Measurements from ENCODE around the gene STH. TPM values are rescaled to one million over a fixed set of nuclear protein-coding genes. Genes with fewer than 3 reads are reported as not detected.

The STH gene
- total and polyA plus RNA-seq, 9 of the 15 experiments (the other 6 are each of a cell fraction or from before 2014, with no cell fraction given): not detected

DNA sequence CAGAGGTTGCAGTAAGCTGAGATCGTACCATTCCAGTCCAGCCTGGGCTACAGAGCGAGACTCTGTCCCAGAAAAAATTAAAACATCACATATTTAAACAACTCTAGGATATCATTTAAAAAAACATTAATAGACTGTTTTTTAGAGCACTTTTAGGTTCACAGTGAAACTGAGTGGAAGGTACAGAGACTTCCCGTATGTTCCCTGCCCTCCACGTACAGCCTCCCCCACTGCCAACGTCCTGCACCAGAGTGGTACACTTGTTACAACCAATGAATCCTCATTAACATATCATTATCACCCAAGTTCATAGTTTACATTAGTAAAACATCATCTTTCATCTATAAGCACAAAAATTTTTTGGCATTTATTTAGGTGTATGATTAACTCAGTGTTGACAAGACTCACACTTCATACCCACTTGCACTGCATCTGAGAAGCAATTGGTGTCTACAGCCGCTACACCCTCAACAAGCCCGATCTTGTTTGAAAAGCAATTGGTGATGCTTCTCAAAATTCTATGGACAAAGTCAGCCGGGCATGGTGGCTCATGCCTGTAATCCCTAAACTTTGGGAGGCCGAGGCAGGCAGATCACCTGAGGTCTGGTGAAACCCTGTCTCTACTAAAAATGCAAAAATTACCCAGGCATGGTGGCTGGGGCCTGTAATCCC, 39.9 kb upstream of the STH start:
- DNase-seq (ENCODE audit: extremely low read depth in 1 of 4, low spot score in 3 of 4): no peak
- in situ Hi-C loops (cut with MboI) (no loop called here), intact Hi-C loops (cut with micrococcal nuclease) (no loop called here)
- Histone ChIP-seq H3K4me3 (no peak overlapping the region), H3K79me2 (ENCODE audit: control insufficient read depth, insufficient read depth, low read length) (no peaks in the 10 kb centered on the region), H4K20me1 (replicated peaks; ENCODE audit: control insufficient read depth, insufficient read depth, low read length) (no peaks in the 10 kb centered on the region), H3K27ac (ENCODE audit: extremely low read depth, low read depth, low read length) (no peak overlapping the region), H2AFZ (ENCODE audit: low read depth, low read length) (no peak overlapping the region), H3K36me3 (ENCODE audit: control insufficient read depth, insufficient read depth, low read length) (no peaks in the 10 kb centered on the region), H3K9me1 (ENCODE audit: control insufficient read depth, insufficient read depth, low read length) (no peaks in the 10 kb centered on the region), H3K9ac (ENCODE audit: insufficient read depth in 1 of 2, low read depth in 2 of 2, low read length in 2 of 2) (no peak overlapping the region), H3K4me2 (ENCODE audit: insufficient read depth, low read length) (no peak overlapping the region), H3K4me1 (replicated peaks in 1 of 2; ENCODE audit: control insufficient read depth in 2 of 2, insufficient read depth in 2 of 2, low read length in 2 of 2) (peaks cover 0 to 3% of the 10 kb centered on the region in 2 experiments; a peak in 2 of 5 replicates), H3K27me3 (ENCODE audit: control insufficient read depth in 2 of 2, insufficient read depth in 2 of 2, low read length in 2 of 2) (peaks cover 5 to 42% of the 10 kb centered on the region in 2 experiments; a peak in 4 of 5 replicates), H3K9me3 (replicated peaks; ENCODE audit: control insufficient read depth, insufficient read depth, low read depth, low read length) (no peaks in the 10 kb centered on the region)
- no peak for FAIRE-seq
- ChIA-PET POLR2A (no interaction called here), CTCF (ENCODE audit: low intra/inter-chr PET ratio) (no interaction called here)
- TF ChIP-seq POLR2AphosphoS5 (IDR thresholded peaks at IDR 0.05; ENCODE audit: control insufficient read depth, insufficient read depth, low read depth, low read length): no peak
- no peak for TF ChIP-seq ZNF316 (IDR thresholded peaks at IDR 0.05)
- TF ChIP-seq, protein P1, sequence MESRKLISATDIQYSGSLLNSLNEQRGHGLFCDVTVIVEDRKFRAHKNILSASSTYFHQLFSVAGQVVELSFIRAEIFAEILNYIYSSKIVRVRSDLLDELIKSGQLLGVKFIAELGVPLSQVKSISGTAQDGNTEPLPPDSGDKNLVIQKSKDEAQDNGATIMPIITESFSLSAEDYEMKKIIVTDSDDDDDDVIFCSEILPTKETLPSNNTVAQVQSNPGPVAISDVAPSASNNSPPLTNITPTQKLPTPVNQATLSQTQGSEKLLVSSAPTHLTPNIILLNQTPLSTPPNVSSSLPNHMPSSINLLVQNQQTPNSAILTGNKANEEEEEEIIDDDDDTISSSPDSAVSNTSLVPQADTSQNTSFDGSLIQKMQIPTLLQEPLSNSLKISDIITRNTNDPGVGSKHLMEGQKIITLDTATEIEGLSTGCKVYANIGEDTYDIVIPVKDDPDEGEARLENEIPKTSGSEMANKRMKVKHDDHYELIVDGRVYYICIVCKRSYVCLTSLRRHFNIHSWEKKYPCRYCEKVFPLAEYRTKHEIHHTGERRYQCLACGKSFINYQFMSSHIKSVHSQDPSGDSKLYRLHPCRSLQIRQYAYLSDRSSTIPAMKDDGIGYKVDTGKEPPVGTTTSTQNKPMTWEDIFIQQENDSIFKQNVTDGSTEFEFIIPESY (CRISPR knock-in tag; IDR thresholded peaks at IDR 0.05): no peak
- TF ChIP-seq, protein P2, sequence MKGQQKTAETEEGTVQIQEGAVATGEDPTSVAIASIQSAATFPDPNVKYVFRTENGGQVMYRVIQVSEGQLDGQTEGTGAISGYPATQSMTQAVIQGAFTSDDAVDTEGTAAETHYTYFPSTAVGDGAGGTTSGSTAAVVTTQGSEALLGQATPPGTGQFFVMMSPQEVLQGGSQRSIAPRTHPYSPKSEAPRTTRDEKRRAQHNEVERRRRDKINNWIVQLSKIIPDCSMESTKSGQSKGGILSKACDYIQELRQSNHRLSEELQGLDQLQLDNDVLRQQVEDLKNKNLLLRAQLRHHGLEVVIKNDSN (CRISPR knock-in tag; IDR thresholded peaks at IDR 0.05): no peak
- no peak for TF ChIP-seq FOXJ2 (tag; IDR thresholded peaks at IDR 0.05)
- no peak for TF ChIP-seq MAZ (CRISPR knock-in tag; conservative IDR thresholded peaks at IDR 0.05 in 1 of 2, IDR thresholded peaks at IDR 0.05 in 1 of 2)
- no TSS peak for BruUV-seq (replicated peaks)
- WGBS (ENCODE audit: insufficient coverage, low coverage, missing lambda C conversion rate): 29% methylated on average over 9 of the region's 9 CpGs
- ATAC-seq: no peak

Measured in K562 (cell line).